K562 (cell line): Measurements from ENCODE around the gene ANKRD13A. TPM values are rescaled to one million over a fixed set of nuclear protein-coding genes. Genes with fewer than 3 reads are reported as not detected.
A peak's percentile ranks its signal among the peaks of the same experiment; 100 is the strongest.

ENCODE experiments used
- ATAC-seq: fragments of 200-7000 bp; cut with Tn5 transposase; 3 replicates; pipeline ENCODE4 v1.9.1; 2020; ENCODE audit warnings: moderate library complexity
- BruUV-seq: library from RNA; stranded (reverse); fragments of 400-500 nt; replicated peaks from 2 replicates; lab custom pipeline; 2021; lab: Mats Ljungman, UMichigan
- CTCF ChIA-PET: fragments of 300-600 bp; formaldehyde crosslinking; extraction: SDS; loops from one replicate; lab custom pipeline; 2021; ENCODE audit warnings: low intra/inter-chr PET ratio; lab: Yijun Ruan, JAX
- POLR2A ChIA-PET: fragments of 300-600, 350-650 bp; sonication (Branson Sonifier 250); formaldehyde crosslinking; extraction: SDS; loops from one replicate; lab custom pipeline; 2021; ENCODE audit warnings: antibody characterized with exemption, inconsistent platforms; lab: Yijun Ruan, JAX
- DNase-seq, 4 experiments: peaks; one replicate each; pipeline versions ENCODE4 v3.0.0 to v3.0.0-alpha.2; 2011 to 2018; ENCODE audit warnings: low spot score in 3 of 4, mixed read lengths in 3 of 4; ENCODE audit errors: extremely low read depth in 1 of 4
- FAIRE-seq: peaks from 2 replicates; lab custom pipeline; 2011; peaks lifted over from hg19 to GRCh38; lab: Jason Lieb, UNC
- H2AFZ ChIP-seq: 2 replicates; pipeline ENCODE4 v1.6.0; 2011; ENCODE audit warnings: low read depth, low read length, control low read depth, inconsistent platforms
- H3K27ac ChIP-seq: fragments of 200-600 bp; 3 replicates; pipeline ENCODE4 v1.8.0; 2011; ENCODE audit warnings: low read depth, mild to moderate bottlenecking, control low read depth, inconsistent platforms, low read length, moderate library complexity, mixed read lengths; ENCODE audit errors: extremely low read depth
- H3K27me3 ChIP-seq, 2 experiments: fragments of 300-600 bp in 1 of 2; 2 replicates in 1 of 2; 3 replicates in 1 of 2; pipeline versions ENCODE4 v1.6.0 to v1.8.0; 2011; ENCODE audit warnings: inconsistent platforms in 2 of 2, low read length in 2 of 2, mild to moderate bottlenecking in 1 of 2, mixed read lengths in 1 of 2, moderate library complexity in 1 of 2; ENCODE audit not compliant: control insufficient read depth in 2 of 2, insufficient read depth in 2 of 2
- H3K36me3 ChIP-seq: fragments of 300-600 bp; 3 replicates; pipeline ENCODE4 v1.8.0; 2011; ENCODE audit warnings: mild to moderate bottlenecking, low read length, inconsistent platforms; ENCODE audit not compliant: control insufficient read depth, insufficient read depth
- H3K4me1 ChIP-seq, 2 experiments: fragments of 200-600 bp in 1 of 2; replicated peaks in 1 of 2; 2 replicates in 1 of 2; 3 replicates in 1 of 2; pipeline versions ENCODE4 v1.5.1 to v1.8.0; 2011; ENCODE audit warnings: inconsistent platforms in 2 of 2, low read length in 2 of 2, mild to moderate bottlenecking in 1 of 2, mixed read lengths in 1 of 2, moderate library complexity in 1 of 2; ENCODE audit not compliant: control insufficient read depth in 2 of 2, insufficient read depth in 2 of 2
- H3K4me2 ChIP-seq: 2 replicates; pipeline ENCODE4 v1.6.1; 2011; ENCODE audit warnings: low read length, control low read depth, inconsistent platforms, mixed read lengths; ENCODE audit not compliant: insufficient read depth
- H3K4me3 ChIP-seq: fragments of 200-600 bp; sonication (generic), shearing (Covaris generic); 2 replicates; pipeline ENCODE4 v1.5.1; 2016; ENCODE audit warnings: control low read depth, inconsistent platforms
- H3K79me2 ChIP-seq: fragments of 200-600 bp; 3 replicates; pipeline ENCODE4 v1.8.0; 2011; ENCODE audit warnings: low read length, inconsistent platforms; ENCODE audit not compliant: control insufficient read depth, insufficient read depth
- H3K9ac ChIP-seq, 2 experiments: 2 replicates each; pipeline versions ENCODE4 v1.6.0 to v1.6.1; 2011; ENCODE audit warnings: low read depth in 2 of 2, low read length in 2 of 2, control low read depth in 1 of 2, inconsistent platforms in 1 of 2, mild to moderate bottlenecking in 1 of 2, mixed read lengths in 1 of 2; ENCODE audit not compliant: insufficient read depth in 1 of 2
- H3K9me1 ChIP-seq: one replicate; pipeline ENCODE4 v1.6.0; 2011; ENCODE audit warnings: inconsistent platforms, mild to moderate bottlenecking, low read length, moderate library complexity; ENCODE audit not compliant: control insufficient read depth, insufficient read depth
- H3K9me3 ChIP-seq: replicated peaks from 2 replicates; pipeline ENCODE4 v1.5.1; 2011; ENCODE audit warnings: low read depth, low read length, inconsistent platforms; ENCODE audit not compliant: control insufficient read depth, insufficient read depth
- H4K20me1 ChIP-seq: replicated peaks from 2 replicates; pipeline ENCODE4 v1.6.1; 2011; ENCODE audit warnings: low read length, inconsistent platforms, mixed read lengths; ENCODE audit not compliant: control insufficient read depth, insufficient read depth
- ELK1 ChIP-seq: sonication (generic); formaldehyde crosslinking; IDR thresholded peaks from 2 replicates; pipeline ENCODE4 v1.8.1; 2022; ENCODE audit warnings: missing genetic modification reagents
- ESRRA ChIP-seq: fragments of 450-650 bp; IDR thresholded peaks from 2 replicates; pipeline ENCODE4 v1.6.1; 2014; ENCODE audit warnings: low read depth, mild to moderate bottlenecking, moderate library complexity, borderline replicate concordance
- GABPA ChIP-seq: fragments of 200-800 bp; sonication (Bioruptor generic); conservative IDR thresholded peaks from 2 replicates; pipeline ENCODE4 v1.6.1; 2016; ENCODE audit warnings: low read depth, missing genetic modification characterization, missing compliant biosample characterization
- HDAC3 ChIP-seq: fragments of 450-650 bp; IDR thresholded peaks from 2 replicates; pipeline ENCODE4 v1.6.1; 2018; ENCODE audit warnings: borderline replicate concordance, mild to moderate bottlenecking, moderate library complexity; ENCODE audit not compliant: partially characterized antibody
- ILK ChIP-seq: fragments of 450-650 bp; IDR thresholded peaks from 2 replicates; pipeline ENCODE4 v1.6.1; 2016; ENCODE audit warnings: missing genetic modification characterization, low read depth, mild to moderate bottlenecking, missing compliant biosample characterization, moderate library complexity, borderline replicate concordance
- RAD21 ChIP-seq, 2 experiments: fragments of 250-450 bp in 1 of 2; fragments of 450-650 bp in 1 of 2; sonication (Bioruptor Pico) in 1 of 2; formaldehyde crosslinking in 1 of 2; IDR thresholded peaks in 1 of 2; conservative IDR thresholded peaks in 1 of 2; 2 replicates each; pipeline versions ENCODE4 v1.4.0 to v1.8.0; 2020 to 2022; ENCODE audit warnings: mild to moderate bottlenecking in 2 of 2, moderate library complexity in 1 of 2
- SMARCE1 ChIP-seq: fragments of 450-650 bp; IDR thresholded peaks from 2 replicates; pipeline ENCODE4 v1.7.1; 2016; ENCODE audit warnings: mild to moderate bottlenecking
- ZNF408 ChIP-seq: fragments of 250-450 bp; sonication (Bioruptor Pico); IDR thresholded peaks from 2 replicates; pipeline ENCODE4 v1.4.0; 2020; ENCODE audit warnings: low read depth, mild to moderate bottlenecking, moderate library complexity
- WGBS: fragments of 100-300 bp; shearing (Covaris generic); methylation state at CpG from one replicate; pipeline ENCODE4 v1.1.6; 2016; ENCODE audit warnings: low coverage, mixed read lengths; ENCODE audit not compliant: insufficient coverage; ENCODE audit errors: missing lambda C conversion rate; 5-methylcytosine and 5-hydroxymethylcytosine counted together
- in situ Hi-C: fragments of 300-500 bp; cut with MboI; formaldehyde crosslinking; loops from 4 replicates; pipeline ENCODE4 v1.15.0; 2018; ENCODE audit warnings: inconsistent platforms, mixed read lengths
- intact Hi-C: fragments of 100-400 bp; cut with micrococcal nuclease; formaldehyde crosslinking; loops from 2 replicates; pipeline ENCODE4 v1.14.2; 2022
- polyA plus RNA-seq, 8 experiments: library from polyadenylated mRNA; depleted of rRNA in 4 of 8; stranded (reverse) in 5 of 8; unstranded in 3 of 8; fragments of >200 nt; fragmentation: Nextera tagmentation in 2 of 8; fragmentation: Illumina TruSeq in 1 of 8; extraction: Ambion mirVana in 2 of 8; extraction: Trizol in 1 of 8; gene quantifications; 2 replicates each; pipeline versions ENCODE4 v1.2.1 to v1.2.3, GENCODE V29; 2011 to 2014; ENCODE audit warnings: inconsistent platforms in 1 of 8, missing spikeins in 1 of 8
- total RNA-seq, 7 experiments: library from RNA; depleted of rRNA in 6 of 7; stranded (reverse); fragments of >200 nt in 6 of 7; fragmentation: Illumina TruSeq in 2 of 7; extraction: Trizol in 2 of 7; gene quantifications; 2 replicates each; pipeline versions ENCODE4 v1.2.1 to v1.2.3, GENCODE V29; 2011 to 2021; ENCODE audit warnings: low replicate concordance in 1 of 7
- TF ChIP-seq, protein P1 (sequence below): fragments of 250-450 bp; sonication (Bioruptor Pico); IDR thresholded peaks from 2 replicates; pipeline ENCODE4 v1.4.0; 2020; ENCODE audit warnings: borderline replicate concordance
- TF ChIP-seq, protein P2 (sequence below): sonication (generic); formaldehyde crosslinking; IDR thresholded peaks from 2 replicates; pipeline ENCODE4 v1.8.0; 2023; ENCODE audit warnings: mild to moderate bottlenecking, missing genetic modification reagents

ANKRD13A gene
- total and polyA plus RNA-seq, 9 of the 15 experiments (the other 6 are each of a cell fraction or from before 2014, with no cell fraction given) = 5.0 to 55.0 (median 41.5) TPM

GRCh38 chr12:109994401-109995175 is 4.6 kb upstream of the ANKRD13A start (continued):
- TF ChIP-seq ELK1 (CRISPR knock-in tag) = no peak
- TF ChIP-seq GABPA (tag) = peak; percentile 54
- TF ChIP-seq, protein P1, sequence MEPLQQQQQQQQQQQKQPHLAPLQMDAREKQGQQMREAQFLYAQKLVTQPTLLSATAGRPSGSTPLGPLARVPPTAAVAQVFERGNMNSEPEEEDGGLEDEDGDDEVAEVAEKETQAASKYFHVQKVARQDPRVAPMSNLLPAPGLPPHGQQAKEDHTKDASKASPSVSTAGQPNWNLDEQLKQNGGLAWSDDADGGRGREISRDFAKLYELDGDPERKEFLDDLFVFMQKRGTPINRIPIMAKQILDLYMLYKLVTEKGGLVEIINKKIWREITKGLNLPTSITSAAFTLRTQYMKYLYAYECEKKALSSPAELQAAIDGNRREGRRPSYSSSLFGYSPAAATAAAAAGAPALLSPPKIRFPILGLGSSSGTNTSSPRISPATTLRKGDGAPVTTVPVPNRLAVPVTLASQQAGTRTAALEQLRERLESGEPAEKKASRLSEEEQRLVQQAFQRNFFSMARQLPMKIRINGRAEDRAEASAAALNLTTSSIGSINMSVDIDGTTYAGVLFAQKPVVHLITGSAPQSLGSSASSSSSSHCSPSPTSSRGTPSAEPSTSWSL (CRISPR knock-in tag) = no peak
- TF ChIP-seq HDAC3 = no peak
- no peak for TF ChIP-seq ZNF408 (CRISPR knock-in tag)
- TF ChIP-seq SMARCE1 = peak; percentile 23; the same call in 1 of the 2 replicates

GRCh38 chr12:109995361-109995685 is 3.9 kb upstream of the ANKRD13A start:
- no peaks in the 10 kb centered on the region for H3K9me3 ChIP-seq
- peak overlapping the region; percentile 81 for H3K27ac ChIP-seq
- no peaks in the 10 kb centered on the region for H3K9me1 ChIP-seq
- peak; percentile 1; the same call in 2 of the 3 replicates for ATAC-seq
- intact Hi-C loops = no loop called here
- H3K4me3 ChIP-seq = peak overlapping the region; percentile 84
- peak overlapping the region; percentile 77 to 90 for H3K9ac ChIP-seq
- TF ChIP-seq RAD21 (CRISPR knock-in tag; conservative IDR thresholded peaks at IDR 0.05 in 1 of 2, IDR thresholded peaks at IDR 0.05 in 1 of 2) (no peak), ESRRA (0 out of 2 replicates have a peak, but pooled peaks have one; percentile 17), ILK (tag) (no peak)
- TF ChIP-seq, protein P2, sequence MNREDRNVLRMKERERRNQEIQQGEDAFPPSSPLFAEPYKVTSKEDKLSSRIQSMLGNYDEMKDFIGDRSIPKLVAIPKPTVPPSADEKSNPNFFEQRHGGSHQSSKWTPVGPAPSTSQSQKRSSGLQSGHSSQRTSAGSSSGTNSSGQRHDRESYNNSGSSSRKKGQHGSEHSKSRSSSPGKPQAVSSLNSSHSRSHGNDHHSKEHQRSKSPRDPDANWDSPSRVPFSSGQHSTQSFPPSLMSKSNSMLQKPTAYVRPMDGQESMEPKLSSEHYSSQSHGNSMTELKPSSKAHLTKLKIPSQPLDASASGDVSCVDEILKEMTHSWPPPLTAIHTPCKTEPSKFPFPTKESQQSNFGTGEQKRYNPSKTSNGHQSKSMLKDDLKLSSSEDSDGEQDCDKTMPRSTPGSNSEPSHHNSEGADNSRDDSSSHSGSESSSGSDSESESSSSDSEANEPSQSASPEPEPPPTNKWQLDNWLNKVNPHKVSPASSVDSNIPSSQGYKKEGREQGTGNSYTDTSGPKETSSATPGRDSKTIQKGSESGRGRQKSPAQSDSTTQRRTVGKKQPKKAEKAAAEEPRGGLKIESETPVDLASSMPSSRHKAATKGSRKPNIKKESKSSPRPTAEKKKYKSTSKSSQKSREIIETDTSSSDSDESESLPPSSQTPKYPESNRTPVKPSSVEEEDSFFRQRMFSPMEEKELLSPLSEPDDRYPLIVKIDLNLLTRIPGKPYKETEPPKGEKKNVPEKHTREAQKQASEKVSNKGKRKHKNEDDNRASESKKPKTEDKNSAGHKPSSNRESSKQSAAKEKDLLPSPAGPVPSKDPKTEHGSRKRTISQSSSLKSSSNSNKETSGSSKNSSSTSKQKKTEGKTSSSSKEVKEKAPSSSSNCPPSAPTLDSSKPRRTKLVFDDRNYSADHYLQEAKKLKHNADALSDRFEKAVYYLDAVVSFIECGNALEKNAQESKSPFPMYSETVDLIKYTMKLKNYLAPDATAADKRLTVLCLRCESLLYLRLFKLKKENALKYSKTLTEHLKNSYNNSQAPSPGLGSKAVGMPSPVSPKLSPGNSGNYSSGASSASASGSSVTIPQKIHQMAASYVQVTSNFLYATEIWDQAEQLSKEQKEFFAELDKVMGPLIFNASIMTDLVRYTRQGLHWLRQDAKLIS = 0 out of 2 replicates have a peak, but pooled peaks have one; percentile 8
- TF ChIP-seq, all 486 proteins: peak for 2
- Histone ChIP-seq H3K27me3 (no peaks in the 10 kb centered on the region), H3K36me3 (peaks cover 12% of the 10 kb centered on the region; the same call in 1 of the 3 replicates), H2AFZ (peak overlapping the region; percentile 97), H3K4me2 (peak overlapping the region; percentile 89), H3K4me1 (peaks cover 20 to 30% of the 10 kb centered on the region in 2 experiments), H4K20me1 (no peaks in the 10 kb centered on the region), H3K79me2 (peaks cover 48% of the 10 kb centered on the region)
- FAIRE-seq (no peak), DNase-seq (no peak)
- 1% methylated on average over 6 of the region's 6 CpGs for WGBS
- ChIA-PET CTCF (no interaction called here), POLR2A (interaction anchor here (1.4 kb wide), 2 partner anchors 9 to 27 kb away, joined by 4 read pairs; no protein-coding TSS in a partner anchor)
- BruUV-seq = no TSS peak
- in situ Hi-C loops = no loop called here
